ENCODE results near the gene JMY.

GRCh38 chr5:79285833-79286232 is 49.9 kb downstream of the JMY start:
- TF ChIP-seq CTCF (IDR thresholded peaks at IDR 0.05; ENCODE audit: low read length) (no peak), EZH2phosphoT487 (IDR thresholded peaks at IDR 0.05; ENCODE audit: low read length) (no peak)

All from MM.1S (cell line).